Prostate gland (tissue), 2 donors: ENCODE data around the gene SLC7A10. TPM values are rescaled to one million over a fixed set of nuclear protein-coding genes. Genes with fewer than 3 reads are reported as not detected.

ENCODE experiments used
- DNase-seq: peaks from one replicate; pipeline ENCODE4 v3.0.0-alpha.2; 2019; ENCODE audit warnings: low spot score
- H3K27ac ChIP-seq, 2 donors: fragments of 200-600 bp; sonication (generic); 2 replicates each; pipeline ENCODE4 v1.5.1; 2017 to 2019
- H3K27me3 ChIP-seq: fragments of 200-600 bp; sonication (generic); replicated peaks from 2 replicates; pipeline ENCODE4 v1.5.1; 2019; ENCODE audit not compliant: insufficient read depth
- H3K36me3 ChIP-seq, 2 donors: fragments of 200-600 bp; sonication (generic); 1 replicate in 1 of 2; 2 replicates in 1 of 2; pipeline versions ENCODE4 v1.5.1 to v1.8.1; 2017 to 2019
- H3K4me1 ChIP-seq: fragments of 200-600 bp; sonication (generic); replicated peaks from 2 replicates; pipeline ENCODE4 v1.5.1; 2019
- H3K4me3 ChIP-seq, 2 donors: fragments of 200-600 bp; sonication (generic); 2 replicates each; pipeline ENCODE4 v1.5.1; 2017 to 2019
- H3K9me3 ChIP-seq: fragments of 200-600 bp; sonication (generic); 2 replicates; pipeline ENCODE4 v1.5.1; 2017
- CTCF ChIP-seq, 4 experiments: fragments of 200-600 bp in 2 of 4; fragments of 450-650 bp in 2 of 4; sonication (generic) in 2 of 4; IDR thresholded peaks; 1 replicate in 3 of 4; 2 replicates in 1 of 4; pipeline ENCODE4 v1.5.1; 2016 to 2019; ENCODE audit warnings: antibody characterized with exemption in 4 of 4, mild to moderate bottlenecking in 2 of 4, moderate library complexity in 2 of 4
- POLR2A ChIP-seq: fragments of 450-650 bp; IDR thresholded peaks from one replicate; pipeline ENCODE4 v1.6.1; 2016; ENCODE audit warnings: antibody characterized with exemption, mild to moderate bottlenecking
- POLR2AphosphoS5 ChIP-seq: sonication (generic); formaldehyde crosslinking; IDR thresholded peaks from one replicate; pipeline ENCODE4 v1.6.1; 2017; ENCODE audit warnings: antibody characterized with exemption
- WGBS: methylation state at CpG from one replicate; pipeline ENCODE4 v1.1.5; 2018; 5-methylcytosine and 5-hydroxymethylcytosine counted together
- intact Hi-C: fragments of 100-400 bp; cut with DNase I; formaldehyde crosslinking; loops from one replicate; pipeline ENCODE4 v1.14.2; 2022
- total RNA-seq, 2 donors: library from RNA; depleted of rRNA; stranded (reverse); fragments of >200 nt; gene quantifications; one replicate each; pipeline ENCODE4 v1.1.0, GENCODE V29; 2016

SLC7A10 gene
- 1 to 10 TPM in 1 of 2 donors, not detected in 1; 3.5 TPM for total RNA-seq

GRCh38 chr19:33225458-33225926 is at the start of gene SLC7A10:
Gene SLC7A10 (minus strand): TSS chr19:33225850. CDS start chr19:33225703, 147 bp downstream.
- DNase-seq: no peak
- H3K4me1 ChIP-seq: peaks cover 3% of the 10 kb centered on the region
- H3K36me3 ChIP-seq: no peaks in the 10 kb centered on the region
- TF ChIP-seq CTCF (IDR thresholded peaks at IDR 0.05) (no peak), POLR2AphosphoS5 (no peak), POLR2A (no peak)
- H3K9me3 ChIP-seq: no peaks in the 10 kb centered on the region
- peak within 1 kb of the TSS; percentile 5 to 27 for H3K4me3 ChIP-seq
- 3% methylated on average over 48 of the region's 62 CpGs for WGBS
- H3K27me3 ChIP-seq: peaks cover 8% of the 10 kb centered on the region
- H3K27ac ChIP-seq: no peak within 1 kb of the TSS
- intact Hi-C loops: no loop called here

GRCh38 chr19:33274663-33275558 is 49.3 kb upstream of the SLC7A10 start:
- Histone ChIP-seq H3K9me3 (no peaks in the 10 kb centered on the region), H3K4me3 (no peak overlapping the region), H3K4me1 (peaks cover 9% of the 10 kb centered on the region), H3K27ac (peak overlapping the region; percentile 70 to 76), H3K27me3 (no peaks in the 10 kb centered on the region), H3K36me3 (no peaks in the 10 kb centered on the region)
- DNase-seq: no peak
- no peak for TF ChIP-seq CTCF (IDR thresholded peaks at IDR 0.05)
- intact Hi-C loops: no loop called here
- WGBS: 84% methylated on average over 16 of the region's 17 CpGs

GRCh38 chr19:33273881-33274662 is 48.4 kb upstream of the SLC7A10 start:
- peak overlapping the region; percentile 70 to 76 for H3K27ac ChIP-seq
- DNase-seq: peak; percentile 77
- peaks cover 9% of the 10 kb centered on the region for H3K4me1 ChIP-seq
- H3K27me3 ChIP-seq: no peaks in the 10 kb centered on the region
- H3K9me3 ChIP-seq: no peaks in the 10 kb centered on the region
- 34% methylated on average over 16 of the region's 16 CpGs for WGBS
- H3K4me3 ChIP-seq: no peak overlapping the region
- H3K36me3 ChIP-seq: no peaks in the 10 kb centered on the region
- TF ChIP-seq POLR2A (no peak), POLR2AphosphoS5 (peak; percentile 73)
- intact Hi-C loops: no loop called here

- intact Hi-C loops: no loop called here
- Histone ChIP-seq H3K27ac (peak overlapping the region; percentile 70 to 76), H3K4me1 (peaks cover 9% of the 10 kb centered on the region), H3K9me3 (no peaks in the 10 kb centered on the region), H3K36me3 (no peaks in the 10 kb centered on the region), H3K4me3 (no peak overlapping the region), H3K27me3 (no peaks in the 10 kb centered on the region)
- TF ChIP-seq POLR2A (no peak), POLR2AphosphoS5 (no peak), CTCF (IDR thresholded peaks at IDR 0.05) (no peak)
- WGBS: 54% methylated on average over 26 of the region's 26 CpGs
- no peak for DNase-seq
Observed at GRCh38 chr19:33273065-33273736, 47.6 kb upstream of the SLC7A10 start.
